Stimulated activated CD4-positive, alpha-beta T cell treated with anti-CD3 and anti-CD28 coated beads, Interleukin-12 subunit alpha, Interleukin-12 subunit beta, amount 100 ng/mL, for 4 hours (primary cell): ENCODE results near the gene GPATCH1.
"Not testable (repeated sequence)": the region's sequence is repeated elsewhere in the genome, so short reads cannot be mapped to it uniquely, and the experiment has no call there.

Experiments
- DNase-seq: peaks from one replicate; pipeline ENCODE4 v3.0.0-alpha.2; 2020

GPATCH1 gene

DNA sequence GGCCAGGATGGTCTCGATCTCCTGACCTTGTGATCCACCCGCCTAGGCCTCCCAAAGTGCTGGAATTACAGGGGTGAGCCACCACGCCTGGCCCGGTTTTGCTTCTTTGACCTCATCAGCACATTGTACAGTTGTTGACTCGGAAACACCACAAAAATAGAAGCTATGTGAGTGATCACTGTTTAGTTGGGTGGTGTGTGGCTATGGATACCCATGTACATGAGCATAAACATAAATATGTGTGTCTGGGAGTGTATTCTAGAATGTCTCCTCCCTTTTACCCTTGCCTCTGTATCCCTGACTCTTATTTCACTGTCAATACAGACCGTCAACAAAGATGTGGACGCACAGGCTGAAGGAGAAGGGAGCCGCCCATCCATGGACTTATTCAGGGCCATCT lies 36.5 kb downstream of the GPATCH1 start:
- DNase-seq, result no peak

DNA sequence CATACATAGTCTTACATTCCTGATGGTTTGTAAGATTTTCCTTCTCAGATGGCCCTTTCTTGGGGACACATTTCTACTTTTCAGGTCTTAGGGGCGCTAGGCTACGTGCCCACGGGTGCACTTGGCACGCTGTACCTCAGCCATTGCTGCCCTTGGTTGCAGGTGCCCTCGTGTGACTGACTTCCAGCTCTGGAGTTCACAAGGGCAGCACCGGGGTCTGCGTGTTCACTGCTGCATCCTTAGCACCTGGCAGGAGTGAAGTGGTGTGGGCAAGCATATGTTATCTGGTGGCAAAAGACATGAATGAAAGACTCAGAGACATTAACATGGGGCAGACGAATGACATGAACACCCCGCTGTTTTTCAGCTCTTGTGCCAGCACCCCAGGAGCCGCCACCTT lies 37.7 kb downstream of the GPATCH1 start:
- DNase-seq, result no peak

DNA sequence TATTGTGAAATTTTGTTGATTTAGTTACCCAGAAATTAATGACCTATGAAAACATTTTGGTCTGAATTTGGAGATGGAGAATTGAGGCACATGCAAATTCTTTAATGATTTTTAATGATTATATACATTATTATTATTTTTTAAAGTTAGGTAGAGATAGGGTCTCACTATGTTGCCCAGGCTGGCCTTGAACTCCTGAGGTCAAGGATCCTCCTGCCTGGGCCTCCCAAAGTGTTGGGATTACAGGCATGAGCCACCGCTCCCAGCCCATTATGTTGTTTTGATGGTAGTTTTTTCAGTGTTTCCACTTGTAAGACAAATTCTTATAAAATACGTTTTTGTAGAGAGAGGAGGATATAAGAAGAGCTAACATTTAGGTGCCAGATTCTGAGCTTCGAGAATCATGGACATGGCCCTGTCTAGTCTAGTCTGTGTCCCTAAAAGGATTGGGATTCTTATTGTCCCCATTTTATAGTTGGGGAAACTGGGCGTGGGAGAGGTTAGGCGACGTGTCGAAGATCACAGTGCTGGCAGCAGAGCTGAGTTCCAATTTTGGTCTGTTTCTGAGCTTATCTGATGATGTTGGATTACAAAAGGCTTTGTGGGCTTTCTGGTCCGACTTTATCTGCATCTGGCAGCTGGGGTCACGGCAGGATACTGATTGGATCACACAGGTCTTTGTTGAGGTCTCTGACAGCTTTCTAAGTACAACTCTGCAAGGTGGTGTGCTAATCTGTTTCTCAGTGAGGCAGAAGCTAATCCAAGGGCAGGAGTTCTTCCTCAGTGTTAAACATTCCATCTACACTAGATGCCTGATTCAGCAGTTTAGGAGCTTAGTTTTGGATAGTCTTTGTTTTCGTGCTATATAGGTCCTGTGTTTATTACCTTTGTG lies 43.5 kb downstream of the GPATCH1 start:
- no peak for DNase-seq

DNA sequence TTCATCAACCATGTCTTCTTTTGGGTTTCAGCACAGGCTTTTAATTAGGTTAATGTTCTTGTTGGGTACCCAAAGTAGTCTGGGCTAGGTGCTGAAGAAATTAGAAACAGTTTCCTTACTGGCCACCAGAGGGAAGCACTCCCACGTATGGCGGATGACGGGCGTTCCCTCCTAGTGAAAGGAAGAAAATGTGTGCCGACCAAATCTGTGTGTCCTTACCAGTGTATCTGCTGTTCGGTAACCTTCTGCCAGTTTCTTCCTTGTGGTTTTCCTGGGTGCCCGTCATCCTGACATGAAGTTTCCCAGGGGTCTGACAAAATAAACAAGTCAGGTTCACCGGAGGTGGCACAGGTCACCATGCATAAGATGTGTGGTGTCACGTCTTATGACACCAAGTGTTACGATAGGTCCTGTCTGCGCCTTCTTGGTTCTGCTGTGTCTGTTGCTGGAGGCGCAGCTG lies 45.0 kb downstream of the GPATCH1 start:
- peak; percentile 35 for DNase-seq

DNA sequence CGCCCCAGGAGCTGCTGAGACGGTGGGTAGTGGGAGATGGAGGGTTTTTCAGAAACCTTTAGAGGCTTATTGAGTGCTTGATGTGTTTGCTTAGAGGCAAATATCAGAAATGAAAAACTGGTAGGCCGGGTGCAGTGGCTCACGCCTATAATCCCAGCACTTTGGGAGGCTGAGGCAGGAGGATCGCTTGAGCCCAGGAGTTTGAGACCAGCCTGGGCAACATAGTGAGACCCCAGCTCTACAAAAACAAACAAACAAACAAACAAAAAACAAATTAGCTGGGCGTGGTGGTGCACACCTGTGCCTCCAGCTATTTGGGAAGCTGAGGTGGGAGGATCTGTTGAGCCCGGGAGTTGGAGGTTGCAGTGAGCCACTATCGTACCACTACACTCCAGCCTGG lies 45.7 kb downstream of the GPATCH1 start:
- not testable (repeated sequence) for DNase-seq

DNA sequence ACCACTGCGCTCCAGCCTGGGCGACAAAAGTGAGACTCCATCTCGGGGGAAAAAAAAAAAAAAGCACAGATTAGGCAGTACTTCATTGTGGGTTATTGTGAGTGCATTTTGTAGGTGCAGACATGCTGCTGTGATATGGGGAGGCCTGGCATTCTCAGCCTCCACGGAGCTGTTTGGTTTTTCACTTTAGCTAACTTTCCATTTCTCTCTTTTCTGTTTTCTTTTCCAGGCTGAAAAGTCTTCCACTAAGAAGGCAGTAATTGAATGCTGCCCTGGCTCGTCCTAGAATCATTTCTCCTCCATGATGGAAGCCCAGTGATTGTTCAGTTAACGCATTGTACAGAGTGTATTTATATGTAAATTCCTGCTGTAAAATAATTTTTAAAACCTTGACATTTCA lies 48.9 kb downstream of the GPATCH1 start:
- no peak for DNase-seq

DNA sequence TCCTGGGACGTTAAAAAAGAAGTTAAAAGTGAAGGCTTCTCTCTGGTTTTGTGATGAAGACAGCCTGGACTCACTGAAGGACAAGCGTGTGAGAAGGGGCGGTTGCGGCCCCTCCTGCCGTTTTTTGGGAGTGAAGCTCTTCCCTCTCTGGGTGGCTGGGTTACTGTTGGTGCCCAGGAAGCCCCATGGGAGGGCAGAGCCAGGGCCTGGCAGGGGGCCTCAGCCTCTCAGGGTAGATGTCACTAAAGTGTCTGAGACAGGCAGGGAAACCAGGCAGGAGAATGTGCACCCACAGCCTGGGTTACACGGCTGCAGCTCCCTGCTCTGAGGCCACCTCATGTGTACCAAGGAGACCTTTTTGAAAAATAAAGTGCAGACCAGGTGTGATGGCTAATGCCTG lies 49.5 kb downstream of the GPATCH1 start:
- DNase-seq, result no peak

DNA sequence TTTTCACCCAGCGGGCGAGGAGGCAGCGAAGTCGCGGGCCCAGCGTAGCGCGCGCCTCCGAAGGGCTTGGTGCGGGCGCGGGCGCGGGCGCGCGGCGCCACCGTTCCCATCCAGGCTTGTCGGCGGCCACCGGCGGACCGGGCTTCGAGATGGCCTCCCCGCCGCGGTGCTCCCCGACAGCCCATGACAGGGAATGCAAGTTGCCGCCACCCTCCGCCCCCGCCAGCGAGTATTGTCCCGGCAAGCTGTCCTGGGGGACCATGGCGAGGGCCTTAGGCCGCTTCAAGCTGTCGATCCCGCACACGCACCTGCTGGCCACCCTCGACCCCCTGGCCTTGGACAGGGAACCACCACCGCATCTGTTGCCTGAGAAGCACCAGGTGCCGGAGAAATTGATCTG lies 51.0 kb downstream of the GPATCH1 start, which contains the start of gene WDR88:
TSS of gene WDR88 (plus strand) at position 94 of the 400 bp plus-strand sequence. CDS start at position 150, 56 bp downstream.
- no peak for DNase-seq

DNA sequence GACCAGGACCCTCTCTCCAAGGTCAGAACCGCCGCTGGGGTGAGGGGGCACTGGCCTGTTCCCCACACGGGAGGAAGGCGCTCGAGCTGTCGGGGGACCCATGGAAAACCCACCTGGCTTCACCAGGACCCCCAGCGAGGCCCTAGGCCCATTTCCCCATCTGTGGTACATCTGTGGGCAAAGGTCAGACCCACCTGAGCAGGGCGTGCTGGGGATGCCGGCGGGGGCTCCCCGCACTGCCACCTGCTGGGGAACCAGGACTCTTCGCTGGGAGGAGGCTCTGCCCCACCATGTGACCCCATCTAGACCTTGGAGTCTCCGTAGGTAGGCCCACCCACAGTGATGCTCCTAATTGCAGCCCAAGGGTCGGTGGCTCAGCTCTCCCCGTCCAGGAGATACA lies 51.4 kb downstream of the GPATCH1 start:
- no peak for DNase-seq

DNA sequence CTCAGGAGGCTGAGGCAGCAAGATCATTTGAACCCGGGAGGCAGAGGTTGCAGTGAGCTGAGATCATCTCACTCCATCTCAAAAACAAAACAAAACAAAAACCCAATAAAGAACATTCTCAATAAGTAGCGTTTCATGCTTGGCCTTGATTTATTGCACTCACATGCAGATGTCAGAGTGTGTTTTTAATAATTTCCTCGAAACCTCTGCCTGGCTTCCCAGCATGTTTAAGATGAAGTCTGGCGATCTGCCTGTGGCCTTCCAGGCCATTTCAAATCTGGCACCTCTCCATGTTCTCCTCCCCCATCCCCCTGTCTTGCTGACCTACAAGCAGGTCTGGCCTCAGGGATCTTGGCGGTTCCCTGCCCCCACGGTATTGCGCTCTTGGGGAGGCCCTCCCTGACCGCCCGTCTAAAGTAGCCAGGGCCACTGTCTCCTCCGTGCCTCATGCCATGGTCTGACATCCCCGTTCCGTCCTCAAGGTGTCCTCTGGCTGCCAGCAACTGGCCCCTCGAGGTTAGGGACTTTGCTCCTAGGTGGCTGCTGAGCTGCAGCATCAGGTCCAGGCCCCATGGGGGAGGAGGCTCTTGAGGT lies 52.6 kb downstream of the GPATCH1 start:
- no peak for DNase-seq

DNA sequence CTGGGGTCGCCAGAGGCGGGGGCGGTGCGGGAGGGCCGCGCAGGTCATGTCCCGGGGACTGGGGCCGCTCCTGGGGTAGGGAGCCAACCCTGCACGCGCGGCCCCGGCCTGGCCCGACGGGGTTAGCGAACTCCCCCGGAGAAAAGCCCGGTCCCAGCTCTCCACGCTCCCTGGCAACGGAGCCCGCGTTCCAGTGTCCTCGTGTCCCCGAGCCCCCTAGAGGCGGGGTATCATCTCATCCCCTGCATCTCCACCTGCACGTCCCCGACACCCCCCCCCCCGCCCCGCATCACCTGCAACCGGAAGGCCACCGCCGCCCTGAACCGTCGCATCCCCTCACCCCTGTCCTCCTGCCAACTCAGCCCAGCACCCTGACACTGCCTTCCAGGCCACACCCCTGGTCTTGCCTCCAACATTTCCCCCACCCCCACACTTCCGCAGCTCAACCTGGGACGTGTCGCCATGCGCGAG lies 53.6 kb downstream of the GPATCH1 start:
- peak; percentile 52 for DNase-seq

DNA sequence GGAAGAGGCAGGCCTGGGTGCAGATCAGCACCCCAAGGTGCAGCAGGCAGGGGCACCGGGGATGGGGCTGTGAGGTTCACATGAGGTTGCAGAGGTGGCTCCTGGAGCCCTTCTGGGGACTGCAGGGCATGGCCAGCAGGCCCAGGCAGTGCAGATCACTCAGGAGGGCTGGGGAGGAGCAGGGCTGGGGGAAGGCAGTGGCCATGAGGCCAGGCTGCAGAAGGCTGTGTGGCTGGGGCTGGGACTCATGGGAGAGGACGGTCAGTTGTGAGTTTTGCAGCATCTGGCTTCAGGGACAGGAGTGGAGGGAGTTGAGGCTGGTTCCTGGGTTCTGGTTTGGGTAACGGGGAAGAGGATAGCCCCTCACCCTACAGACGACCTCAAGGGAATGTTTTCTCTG lies 58.2 kb downstream of the GPATCH1 start:
- DNase-seq, result no peak

DNA sequence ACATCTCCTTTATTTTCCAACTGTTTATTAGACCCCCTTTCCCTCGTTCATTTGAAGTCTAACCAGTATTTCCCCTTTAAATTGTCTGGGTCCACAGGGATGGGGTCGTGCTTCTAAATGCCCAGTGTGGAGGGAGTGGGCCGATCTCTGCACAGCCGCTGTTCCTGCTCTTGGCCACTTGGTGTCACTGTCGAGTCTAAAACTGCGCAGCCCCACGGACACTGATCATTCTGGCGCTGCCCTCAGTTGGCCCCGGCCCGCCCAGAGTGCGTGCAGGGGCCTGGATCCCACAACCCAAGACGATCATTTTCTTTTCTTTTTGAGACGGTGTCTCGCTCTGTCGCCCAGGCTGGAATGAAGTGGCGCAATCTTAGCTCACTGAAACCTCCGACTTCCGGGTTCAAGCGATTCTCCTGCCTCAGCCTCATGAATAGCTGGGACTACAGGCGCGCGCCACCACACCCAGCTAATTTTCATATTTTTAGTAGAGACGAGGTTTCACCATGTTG lies 63.0 kb downstream of the GPATCH1 start:
- peak; percentile 52 for DNase-seq

DNA sequence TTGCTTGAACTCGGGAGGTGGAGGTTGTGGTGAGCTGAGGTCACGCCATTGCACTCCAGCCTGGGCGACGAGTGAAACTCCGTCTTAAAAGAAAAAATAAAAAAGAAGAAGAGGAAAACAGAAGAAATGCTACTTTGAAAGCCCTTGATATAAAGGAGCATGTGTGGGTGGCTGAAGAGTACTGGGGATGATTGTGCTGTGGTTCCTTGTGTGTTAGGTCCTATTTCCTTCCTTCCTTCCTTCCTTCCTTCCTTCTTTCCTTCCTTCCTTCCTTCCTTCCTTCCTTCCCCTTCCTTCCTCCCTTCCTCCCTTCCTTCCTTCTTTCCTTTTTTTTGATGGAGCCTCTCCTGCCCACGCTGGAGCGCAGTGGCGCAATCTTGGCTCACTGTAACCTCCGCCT lies 65.2 kb downstream of the GPATCH1 start:
- no peak for DNase-seq

DNA sequence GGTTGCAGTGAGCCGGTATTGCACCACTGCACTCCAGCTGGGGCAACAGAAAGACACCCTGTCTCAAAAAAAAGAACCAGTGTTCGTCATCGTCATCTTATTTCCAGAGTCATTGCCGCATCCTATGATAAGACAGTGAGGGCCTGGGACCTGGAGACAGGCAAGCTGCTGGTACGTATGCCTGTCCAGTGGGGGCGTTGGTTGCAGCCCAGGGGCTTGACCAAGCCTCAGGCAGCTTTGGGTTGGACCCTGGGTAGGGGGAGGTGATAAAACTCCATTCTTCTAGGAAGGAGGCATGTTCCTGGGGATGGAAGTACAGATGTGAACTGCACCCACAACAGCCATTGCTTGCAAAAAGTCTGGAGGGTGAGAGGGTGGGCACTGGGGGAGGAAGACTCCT lies 66.6 kb downstream of the GPATCH1 start:
- no peak for DNase-seq

DNA sequence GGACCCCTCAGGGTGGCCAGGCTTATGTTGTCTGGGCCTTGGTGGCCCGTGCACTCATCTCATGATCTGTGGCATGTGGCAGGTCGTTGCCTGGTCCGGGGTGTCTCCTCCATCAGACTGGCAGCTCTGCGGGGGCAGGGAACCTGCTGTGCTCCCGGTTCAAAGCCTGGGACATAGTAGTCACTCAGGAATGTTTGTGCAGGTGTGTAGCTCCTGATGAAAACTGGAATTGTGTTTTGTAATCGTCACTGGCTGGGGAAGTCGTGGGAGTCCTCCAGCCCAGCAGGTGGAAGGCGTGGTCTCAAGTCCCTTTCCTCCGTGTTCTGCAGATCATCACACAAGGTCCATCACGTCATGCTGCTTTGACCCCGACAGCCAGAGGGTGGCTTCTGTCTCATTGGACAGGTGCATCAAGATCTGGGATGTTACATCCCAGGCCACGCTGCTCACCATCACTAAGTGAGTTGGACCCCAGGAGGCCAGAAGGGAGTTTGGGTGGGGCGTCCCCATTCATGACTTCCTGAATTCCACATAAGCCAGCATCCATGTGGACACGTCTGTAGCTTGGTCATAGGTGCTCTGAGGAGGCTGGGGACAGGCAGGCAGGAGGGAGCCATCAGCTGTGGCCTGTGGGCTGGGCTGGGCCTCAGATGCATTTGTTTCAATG lies 70.0 kb downstream of the GPATCH1 start:
- no peak for DNase-seq

DNA sequence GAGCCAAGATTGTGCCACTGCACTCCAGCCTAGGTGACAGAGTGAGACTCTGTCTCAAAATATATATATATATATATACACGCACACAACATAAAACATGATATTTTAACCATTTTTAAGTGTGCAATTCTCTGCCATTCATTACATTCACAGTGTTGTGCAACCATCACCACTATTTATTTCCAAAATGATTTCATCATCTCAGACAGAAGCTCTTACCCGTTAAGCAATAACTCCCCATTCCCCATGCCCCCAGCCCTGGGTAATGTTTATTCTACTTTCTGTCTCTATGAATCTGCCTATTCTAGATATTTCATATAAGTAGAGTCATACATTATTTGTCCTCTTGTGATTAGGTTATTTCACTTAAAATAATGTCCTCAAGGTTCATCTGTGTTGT lies 71.2 kb downstream of the GPATCH1 start:
- DNase-seq, result no peak

DNA sequence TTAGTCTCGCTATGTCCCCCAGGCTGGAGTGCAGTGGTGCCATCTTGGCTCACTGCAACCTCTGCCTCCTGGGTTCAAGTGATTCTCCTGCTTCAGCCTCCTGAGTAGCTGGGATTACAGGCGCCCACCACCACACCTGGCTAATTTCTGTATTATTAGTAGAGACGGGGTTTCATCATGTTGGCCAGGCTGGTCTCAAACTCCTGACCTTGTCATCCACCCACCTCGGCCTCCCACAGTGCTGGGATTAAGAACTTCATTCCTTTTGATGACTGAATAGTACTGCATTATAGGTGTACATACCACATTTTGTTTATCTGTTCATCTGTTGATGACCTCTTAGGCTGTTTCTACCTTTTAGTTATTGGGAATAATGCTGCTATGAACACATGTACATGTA lies 71.6 kb downstream of the GPATCH1 start:
- not testable (repeated sequence) for DNase-seq

DNA sequence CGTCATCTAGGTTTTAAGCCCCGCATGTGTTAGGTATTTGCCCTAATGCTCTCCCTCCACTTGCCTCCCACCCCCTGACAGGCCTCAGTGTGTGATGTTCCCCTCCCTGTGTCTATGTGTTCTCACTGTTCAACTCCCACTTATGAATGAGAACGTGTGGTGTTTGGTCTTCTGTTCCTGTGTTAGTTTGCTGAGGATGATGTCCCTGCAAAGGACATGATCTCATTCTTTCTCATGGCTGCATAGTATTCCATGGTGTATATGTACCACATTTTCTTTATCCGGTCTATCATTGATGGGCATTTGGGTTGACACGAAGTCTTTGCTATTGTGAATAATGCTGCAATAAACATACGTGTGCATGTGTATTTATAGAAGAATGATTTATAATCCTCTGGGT lies 73.3 kb downstream of the GPATCH1 start:
- not testable (repeated sequence) for DNase-seq

DNA sequence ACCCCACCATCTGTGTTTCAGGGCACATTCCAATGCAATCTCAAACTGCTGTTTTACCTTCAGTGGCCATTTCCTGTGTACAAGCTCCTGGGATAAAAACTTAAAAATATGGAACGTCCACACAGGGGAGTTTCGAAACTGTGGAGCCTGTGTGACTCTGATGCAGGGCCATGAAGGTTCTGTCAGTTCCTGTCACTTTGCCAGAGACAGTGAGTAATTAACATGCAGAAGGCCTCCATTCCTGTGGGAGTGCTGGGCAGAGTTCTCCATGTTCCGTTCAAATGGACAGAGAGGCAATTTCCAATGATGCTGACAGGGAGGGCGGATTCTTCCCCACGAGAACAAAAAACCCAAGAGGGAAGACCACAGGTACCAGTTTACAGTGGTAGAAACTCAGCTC lies 75.4 kb downstream of the GPATCH1 start:
- DNase-seq, result no peak

DNA sequence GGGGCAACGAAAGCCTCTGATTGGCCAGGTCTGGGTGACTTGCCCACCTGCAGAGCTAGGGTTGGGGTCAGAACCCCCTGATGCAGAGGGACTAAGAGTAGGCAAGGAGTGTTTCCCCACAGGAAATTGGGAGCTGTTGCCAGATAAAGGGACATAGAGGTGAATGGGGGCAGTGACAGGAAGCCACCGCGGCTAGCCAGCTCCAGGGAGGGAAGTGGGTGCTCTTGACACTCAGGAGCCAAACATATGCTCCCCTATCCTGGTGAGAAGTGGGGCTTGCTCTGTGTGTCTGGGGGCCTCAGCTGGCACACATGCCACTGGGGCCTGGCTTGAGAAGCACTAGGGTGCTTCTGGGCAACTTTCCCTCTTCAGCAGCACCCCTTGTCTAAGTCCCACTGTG lies 76.9 kb downstream of the GPATCH1 start:
- no peak for DNase-seq

DNA sequence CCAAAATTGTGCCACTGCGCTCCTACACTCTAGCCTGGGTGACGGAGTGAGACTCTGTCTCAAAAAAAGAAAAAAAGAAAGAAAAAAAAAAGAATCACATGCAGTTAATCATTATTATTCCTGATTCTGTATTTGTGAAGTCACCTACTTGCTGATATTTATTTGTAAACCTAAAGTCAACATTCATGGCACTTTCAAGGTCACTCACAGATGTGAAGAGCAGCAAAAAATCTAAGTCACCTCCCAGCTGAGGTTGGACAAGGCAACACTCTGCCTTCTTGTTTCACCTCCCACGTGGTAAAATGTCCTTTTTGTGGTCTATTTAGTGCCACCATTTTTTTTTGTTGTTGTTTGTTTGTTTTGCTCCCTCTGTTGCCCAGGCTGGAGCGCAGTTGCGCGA lies 77.4 kb downstream of the GPATCH1 start:
- DNase-seq, result no peak

DNA sequence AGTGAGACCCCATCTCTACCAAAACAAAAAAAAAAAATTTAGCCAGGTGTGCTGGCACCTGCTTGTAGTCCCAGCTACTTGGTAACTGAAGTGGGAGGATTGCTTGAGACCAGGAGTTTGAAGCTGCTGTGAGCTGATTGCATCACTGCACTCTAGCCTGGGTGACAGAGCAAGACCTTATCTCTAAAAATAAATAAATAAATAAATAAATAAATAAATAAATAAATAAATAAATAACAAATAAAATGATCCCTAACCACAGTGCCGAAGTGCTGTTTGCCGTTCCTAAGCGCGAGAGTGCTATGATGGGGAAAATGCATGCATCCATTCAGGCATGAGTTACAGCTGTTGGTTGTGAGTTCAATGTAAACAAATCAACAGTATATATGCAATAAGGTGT lies 78.2 kb downstream of the GPATCH1 start:
- DNase-seq, result no peak

DNA sequence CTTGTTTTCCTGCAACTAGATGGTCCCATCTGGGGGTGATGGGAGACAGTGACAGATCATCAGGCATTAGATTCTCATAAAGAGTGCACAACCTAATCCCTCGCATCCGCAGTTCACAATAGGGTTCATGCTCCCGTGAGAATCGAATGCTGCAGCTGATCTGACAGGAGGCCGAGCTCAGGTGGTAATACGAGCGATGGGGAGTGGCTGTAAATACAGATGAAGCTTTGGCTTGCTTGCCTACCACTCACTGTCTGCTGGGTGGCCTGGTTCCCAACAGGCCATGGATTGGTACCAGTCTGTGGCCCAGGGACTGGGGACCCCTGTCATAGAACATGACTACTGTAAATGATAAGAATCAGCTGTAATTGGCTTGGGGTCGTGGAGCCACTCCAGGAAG lies 78.9 kb downstream of the GPATCH1 start:
- no peak for DNase-seq
